H7 (cell line): ENCODE results near the gene RNGTT. TPM values are rescaled to one million over a fixed set of nuclear protein-coding genes. Genes with fewer than 3 reads are reported as not detected.

Experiments
- DNase-seq: peaks from one replicate; pipeline ENCODE4 v3.0.0; 2012
- H3K27me3 ChIP-seq: 2 replicates; pipeline ENCODE4 v1.6.0; 2011; ENCODE audit warnings: mild to moderate bottlenecking, low read length; ENCODE audit not compliant: control insufficient read depth, insufficient read depth
- H3K36me3 ChIP-seq: replicated peaks from 2 replicates; pipeline ENCODE4 v1.5.1; 2011; ENCODE audit warnings: low read length; ENCODE audit not compliant: control insufficient read depth, insufficient read depth
- H3K4me3 ChIP-seq: 2 replicates; pipeline ENCODE4 v1.5.1; 2011; ENCODE audit warnings: low read depth, mild to moderate bottlenecking, control low read depth, low read length, moderate library complexity; ENCODE audit not compliant: insufficient read depth
- total RNA-seq: library from RNA; depleted of rRNA; stranded (reverse); fragments of >200 nt; shearing (Covaris generic); gene quantifications from 2 replicates; pipeline ENCODE4 v1.2.3, GENCODE V29; 2014; rRNA removed

The RNGTT gene
- 26.9 and 36.0 TPM in 2 replicates for total RNA-seq

DNA sequence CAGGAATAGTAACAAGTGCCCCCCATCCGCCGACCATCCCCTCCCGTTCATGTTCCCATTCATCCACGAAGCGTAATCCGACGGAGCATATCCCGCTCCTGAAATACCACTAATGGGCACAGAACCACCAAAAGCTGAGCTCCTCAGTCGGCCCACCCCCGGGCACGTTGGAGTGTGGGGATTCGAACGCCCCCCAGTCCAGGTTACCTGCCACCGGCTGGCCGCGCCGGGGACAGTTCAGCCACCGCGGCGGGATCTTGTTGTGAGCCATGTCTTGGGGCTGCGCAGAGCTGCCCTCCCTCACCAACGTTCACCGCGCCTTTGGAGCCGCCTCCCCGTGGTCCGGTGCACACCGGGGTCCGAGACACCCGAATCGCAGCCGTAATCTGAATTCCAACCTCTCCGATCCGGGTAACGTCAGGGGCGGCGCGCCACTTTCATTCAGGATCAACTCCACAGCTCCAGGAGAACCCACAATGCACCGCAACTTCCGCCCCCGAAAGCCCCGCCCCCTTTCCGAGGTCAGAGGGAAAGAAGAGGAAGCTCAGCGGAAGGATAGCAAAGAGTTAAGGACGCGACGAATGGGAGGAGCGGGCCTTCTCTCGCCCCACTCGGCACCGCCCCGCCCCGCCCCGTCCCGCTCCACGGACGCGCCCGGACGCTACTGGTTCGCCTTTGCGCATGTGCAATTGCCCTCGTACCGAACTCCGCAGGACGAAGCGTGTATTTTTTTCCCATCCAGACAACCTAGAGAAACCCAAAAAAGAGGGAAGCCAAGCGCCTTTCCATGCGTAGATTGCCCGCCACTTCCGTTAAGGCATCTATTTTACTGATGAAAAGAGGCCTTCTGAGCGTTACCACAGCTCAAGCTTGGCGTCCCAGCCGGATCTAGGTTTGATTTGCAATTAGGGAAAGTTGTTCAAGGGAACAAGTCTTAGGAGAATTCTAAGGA, at the start of gene RNGTT:
Gene RNGTT, minus strand, starts transcription at position 480 of the 952 bp plus-strand sequence. Its CDS starts 209 bp downstream, at position 271.
- Histone ChIP-seq H3K36me3 (no peaks in the 10 kb centered on the region), H3K27me3 (no peaks in the 10 kb centered on the region), H3K4me3 (peak within 1 kb of the TSS; percentile 87)
- DNase-seq, result peak; percentile 93

DNA sequence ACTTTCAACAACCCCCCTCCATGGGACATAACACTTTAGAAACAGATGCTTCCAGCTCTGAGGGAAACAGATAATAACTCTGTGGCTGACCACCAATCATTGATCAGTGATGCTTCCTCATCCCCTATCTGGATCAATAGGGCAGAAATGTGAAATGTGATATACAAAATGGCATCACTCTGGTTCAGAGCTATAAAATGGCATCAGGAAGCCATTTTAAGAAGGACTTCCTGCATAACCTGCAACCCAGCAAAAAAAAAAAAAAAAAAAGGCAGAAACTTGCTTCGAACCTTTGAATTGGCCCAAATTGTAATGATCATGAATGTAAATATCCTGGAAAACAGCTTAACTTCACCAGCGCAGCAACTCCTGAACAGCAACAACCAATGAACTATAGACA, 48.0 kb upstream of the RNGTT start:
- Histone ChIP-seq H3K4me3 (no peak overlapping the region), H3K27me3 (no peaks in the 10 kb centered on the region), H3K36me3 (no peaks in the 10 kb centered on the region)
- no peak for DNase-seq

DNA sequence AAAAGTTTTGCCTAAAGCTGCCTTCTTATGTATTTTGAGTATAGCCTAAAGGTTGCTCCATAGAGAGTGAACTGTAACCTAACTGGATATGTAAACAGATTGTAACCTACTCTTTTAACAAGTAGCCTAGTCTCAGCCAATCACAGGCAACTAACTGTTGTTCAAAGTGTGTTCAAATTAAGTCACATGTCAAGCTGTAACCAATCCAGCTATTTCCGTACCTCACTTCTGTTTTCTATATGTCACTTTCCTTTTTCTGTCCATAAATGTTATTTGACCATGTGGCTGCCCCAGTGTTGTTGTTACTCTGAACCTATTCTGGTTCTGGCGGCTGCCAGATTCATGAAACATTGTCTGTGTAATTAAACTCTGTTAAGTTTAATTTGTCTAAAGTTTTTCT, 47.4 kb upstream of the RNGTT start:
- DNase-seq, result no peak
- H3K4me3 ChIP-seq, result no peak overlapping the region
- no peaks in the 10 kb centered on the region for H3K27me3 ChIP-seq
- no peaks in the 10 kb centered on the region for H3K36me3 ChIP-seq

DNA sequence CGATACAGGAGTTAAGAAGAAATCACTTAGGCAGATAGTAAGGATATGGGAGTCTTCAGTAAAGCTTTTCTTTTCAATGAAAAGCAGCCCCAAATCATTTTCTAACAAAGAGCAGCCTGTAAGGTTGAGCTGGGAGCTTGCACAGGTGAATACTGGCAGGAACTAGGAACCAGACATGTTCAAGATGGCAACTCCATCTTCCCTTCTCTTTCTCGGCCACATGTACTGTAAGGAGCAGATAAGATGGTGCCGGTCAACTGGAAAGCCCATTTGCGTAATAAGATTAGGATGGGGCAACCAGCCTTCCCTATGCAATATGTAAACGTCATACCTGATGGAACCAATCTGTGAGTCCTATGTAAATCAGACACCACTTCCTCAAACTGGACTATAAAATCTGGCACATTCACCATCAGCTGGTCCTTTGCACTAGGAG, 46.2 kb upstream of the RNGTT start:
- Histone ChIP-seq H3K36me3 (no peaks in the 10 kb centered on the region), H3K27me3 (no peaks in the 10 kb centered on the region), H3K4me3 (no peak overlapping the region)
- DNase-seq, result no peak

DNA sequence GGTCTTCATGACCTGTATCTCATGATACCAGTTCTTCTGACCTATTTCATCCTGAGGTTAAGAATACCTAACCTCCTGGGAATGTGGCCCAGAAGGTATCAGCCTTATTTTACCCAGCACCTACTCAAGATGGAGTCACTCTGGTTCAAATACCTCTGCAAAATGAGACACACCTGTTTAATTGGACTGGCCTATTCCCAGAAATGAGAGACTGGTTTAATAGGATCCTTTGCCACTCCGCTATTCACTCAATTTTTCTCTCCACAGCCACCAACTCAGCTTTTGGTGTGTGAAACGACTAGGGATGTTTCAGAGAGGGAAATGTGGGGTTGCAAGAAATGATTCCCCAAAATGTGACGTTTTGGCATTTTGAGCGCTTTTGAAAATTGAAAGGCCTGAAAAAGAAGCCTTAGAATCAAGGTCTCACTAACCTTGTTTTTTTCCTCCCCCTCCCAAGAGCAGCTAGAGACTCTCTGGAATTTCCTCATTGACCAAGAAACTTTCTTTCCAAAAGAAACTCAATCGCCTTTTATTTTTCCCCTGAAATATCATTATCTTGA, 45.5 kb upstream of the RNGTT start:
- no peaks in the 10 kb centered on the region for H3K36me3 ChIP-seq
- H3K27me3 ChIP-seq, result no peaks in the 10 kb centered on the region
- no peak overlapping the region for H3K4me3 ChIP-seq
- DNase-seq, result no peak

- DNase-seq, result no peak
- Histone ChIP-seq H3K36me3 (no peaks in the 10 kb centered on the region), H3K4me3 (no peak overlapping the region), H3K27me3 (no peaks in the 10 kb centered on the region)
These were observed 44.8 kb upstream of the RNGTT start for GRCh38 chr6:89008001-89008814.

- H3K27me3 ChIP-seq, result no peaks in the 10 kb centered on the region
- no peaks in the 10 kb centered on the region for H3K36me3 ChIP-seq
- DNase-seq, result no peak
- no peak overlapping the region for H3K4me3 ChIP-seq
These were observed 44.0 kb upstream of the RNGTT start for GRCh38 chr6:89007209-89008000.

GRCh38 chr6:89002523-89002922, 39.1 kb upstream of the RNGTT start:
- no peaks in the 10 kb centered on the region for H3K27me3 ChIP-seq

DNA sequence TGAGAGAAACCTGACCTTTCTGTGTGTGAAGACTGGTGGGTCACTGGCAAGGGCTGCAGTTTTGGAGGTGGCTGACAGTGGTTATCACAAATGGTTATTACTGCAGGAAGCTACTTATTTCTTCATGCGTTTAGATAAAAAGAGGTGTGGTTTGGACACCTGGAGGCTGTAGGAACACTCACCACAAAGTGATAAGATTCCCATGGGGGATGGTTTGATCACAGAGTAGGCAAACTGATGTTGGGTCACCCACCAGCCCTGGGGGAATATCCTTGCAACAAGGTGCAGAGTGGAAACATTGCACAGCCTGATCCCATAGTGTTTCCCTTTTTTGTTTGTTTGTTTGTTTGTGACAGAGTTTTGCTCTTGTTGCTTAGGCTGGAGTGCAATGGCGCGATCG, 33.9 kb upstream of the RNGTT start:
- no peaks in the 10 kb centered on the region for H3K36me3 ChIP-seq
- no peak for DNase-seq
- H3K27me3 ChIP-seq, result no peaks in the 10 kb centered on the region
- H3K4me3 ChIP-seq, result no peak overlapping the region

More at GRCh38 chr6:89002523-89002922, 39.1 kb upstream of the RNGTT start:
- H3K4me3 ChIP-seq, result no peak overlapping the region
- DNase-seq, result no peak
- H3K36me3 ChIP-seq, result no peaks in the 10 kb centered on the region

- no peak overlapping the region for H3K4me3 ChIP-seq
- H3K27me3 ChIP-seq, result no peaks in the 10 kb centered on the region
- H3K36me3 ChIP-seq, result no peaks in the 10 kb centered on the region
- no peak for DNase-seq
These were observed 29.5 kb upstream of the RNGTT start for GRCh38 chr6:88992741-88993552.

- Histone ChIP-seq H3K27me3 (no peaks in the 10 kb centered on the region), H3K36me3 (no peaks in the 10 kb centered on the region), H3K4me3 (no peak overlapping the region)
- no peak for DNase-seq
These were observed 25.8 kb upstream of the RNGTT start for GRCh38 chr6:88989215-88989614.

DNA sequence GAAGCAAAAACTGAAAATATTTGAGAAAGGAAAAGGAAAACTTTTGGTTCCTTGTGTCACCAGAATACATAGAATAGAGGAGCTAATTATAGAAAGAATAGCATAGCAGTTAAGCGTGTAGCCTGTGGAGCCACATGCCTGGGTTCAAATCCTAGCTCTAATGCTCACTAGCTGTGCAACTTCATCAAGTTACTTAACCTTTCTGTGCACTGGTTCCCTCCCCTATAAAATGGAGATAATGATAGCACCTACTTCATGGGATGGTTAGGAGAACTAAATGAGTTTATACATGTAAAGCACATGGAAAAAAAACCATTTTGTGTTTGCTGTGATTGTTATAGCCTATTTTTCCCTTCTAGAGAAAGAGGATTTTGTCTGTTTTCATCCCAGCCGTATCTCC, 24.5 kb upstream of the RNGTT start:
- Histone ChIP-seq H3K4me3 (no peak overlapping the region), H3K36me3 (no peaks in the 10 kb centered on the region), H3K27me3 (no peaks in the 10 kb centered on the region)
- DNase-seq, result no peak

- Histone ChIP-seq H3K36me3 (no peaks in the 10 kb centered on the region), H3K27me3 (no peaks in the 10 kb centered on the region), H3K4me3 (no peak overlapping the region)
- no peak for DNase-seq
These were observed 22.5 kb upstream of the RNGTT start for GRCh38 chr6:88985901-88986300.
